ENCODE measurements around the gene JAK1. TPM values are rescaled to one million over a fixed set of nuclear protein-coding genes. Genes with fewer than 3 reads are reported as not detected.

Gene JAK1
- total and polyA plus RNA-seq, 10 of the 15 experiments (the other 5 are each of a cell fraction or from before 2014, with no cell fraction given), result 9.6 to 45.5 (median 35.7) TPM

GRCh38 chr1:64942118-64942517, 24.2 kb downstream of the JAK1 start:
- ChIA-PET CTCF (no interaction called here), POLR2A (no interaction called here), SMC1A (ENCODE audit: uncharacterized antibody, unreplicated experiment) (no interaction called here), RAD21 (ENCODE audit: unreplicated experiment) (no interaction called here)
- 51% methylated on average over 4 of the region's 4 CpGs for WGBS (ENCODE audit: insufficient coverage, insufficient replicate concordance, low lambda C conversion rate, missing lambda C conversion rate)
- no peak overlapping the region for H2AFZ ChIP-seq (ENCODE audit: control insufficient read depth, low read depth, low read length)
- BruUV-seq (replicated peaks), result no TSS peak
- H3K79me2 ChIP-seq (ENCODE audit: control insufficient read depth, insufficient read depth, low read length), result peaks cover 10% of the 10 kb centered on the region
- in situ Hi-C loops (cut with MboI) (no loop called here), intact Hi-C loops (cut with micrococcal nuclease; ENCODE audit: unreplicated experiment) (no loop called here)
- no peak for DNase-seq (ENCODE audit: low read depth, low spot score)
- TF ChIP-seq, protein P1, sequence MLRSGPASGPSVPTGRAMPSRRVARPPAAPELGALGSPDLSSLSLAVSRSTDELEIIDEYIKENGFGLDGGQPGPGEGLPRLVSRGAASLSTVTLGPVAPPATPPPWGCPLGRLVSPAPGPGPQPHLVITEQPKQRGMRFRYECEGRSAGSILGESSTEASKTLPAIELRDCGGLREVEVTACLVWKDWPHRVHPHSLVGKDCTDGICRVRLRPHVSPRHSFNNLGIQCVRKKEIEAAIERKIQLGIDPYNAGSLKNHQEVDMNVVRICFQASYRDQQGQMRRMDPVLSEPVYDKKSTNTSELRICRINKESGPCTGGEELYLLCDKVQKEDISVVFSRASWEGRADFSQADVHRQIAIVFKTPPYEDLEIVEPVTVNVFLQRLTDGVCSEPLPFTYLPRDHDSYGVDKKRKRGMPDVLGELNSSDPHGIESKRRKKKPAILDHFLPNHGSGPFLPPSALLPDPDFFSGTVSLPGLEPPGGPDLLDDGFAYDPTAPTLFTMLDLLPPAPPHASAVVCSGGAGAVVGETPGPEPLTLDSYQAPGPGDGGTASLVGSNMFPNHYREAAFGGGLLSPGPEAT (IDR thresholded peaks at IDR 0.05; ENCODE audit: low read depth), result no peak
- TF ChIP-seq TBL1XR1 (IDR thresholded peaks at IDR 0.05; ENCODE audit: low read depth, low read length), result no peak
- TF ChIP-seq, protein P2, sequence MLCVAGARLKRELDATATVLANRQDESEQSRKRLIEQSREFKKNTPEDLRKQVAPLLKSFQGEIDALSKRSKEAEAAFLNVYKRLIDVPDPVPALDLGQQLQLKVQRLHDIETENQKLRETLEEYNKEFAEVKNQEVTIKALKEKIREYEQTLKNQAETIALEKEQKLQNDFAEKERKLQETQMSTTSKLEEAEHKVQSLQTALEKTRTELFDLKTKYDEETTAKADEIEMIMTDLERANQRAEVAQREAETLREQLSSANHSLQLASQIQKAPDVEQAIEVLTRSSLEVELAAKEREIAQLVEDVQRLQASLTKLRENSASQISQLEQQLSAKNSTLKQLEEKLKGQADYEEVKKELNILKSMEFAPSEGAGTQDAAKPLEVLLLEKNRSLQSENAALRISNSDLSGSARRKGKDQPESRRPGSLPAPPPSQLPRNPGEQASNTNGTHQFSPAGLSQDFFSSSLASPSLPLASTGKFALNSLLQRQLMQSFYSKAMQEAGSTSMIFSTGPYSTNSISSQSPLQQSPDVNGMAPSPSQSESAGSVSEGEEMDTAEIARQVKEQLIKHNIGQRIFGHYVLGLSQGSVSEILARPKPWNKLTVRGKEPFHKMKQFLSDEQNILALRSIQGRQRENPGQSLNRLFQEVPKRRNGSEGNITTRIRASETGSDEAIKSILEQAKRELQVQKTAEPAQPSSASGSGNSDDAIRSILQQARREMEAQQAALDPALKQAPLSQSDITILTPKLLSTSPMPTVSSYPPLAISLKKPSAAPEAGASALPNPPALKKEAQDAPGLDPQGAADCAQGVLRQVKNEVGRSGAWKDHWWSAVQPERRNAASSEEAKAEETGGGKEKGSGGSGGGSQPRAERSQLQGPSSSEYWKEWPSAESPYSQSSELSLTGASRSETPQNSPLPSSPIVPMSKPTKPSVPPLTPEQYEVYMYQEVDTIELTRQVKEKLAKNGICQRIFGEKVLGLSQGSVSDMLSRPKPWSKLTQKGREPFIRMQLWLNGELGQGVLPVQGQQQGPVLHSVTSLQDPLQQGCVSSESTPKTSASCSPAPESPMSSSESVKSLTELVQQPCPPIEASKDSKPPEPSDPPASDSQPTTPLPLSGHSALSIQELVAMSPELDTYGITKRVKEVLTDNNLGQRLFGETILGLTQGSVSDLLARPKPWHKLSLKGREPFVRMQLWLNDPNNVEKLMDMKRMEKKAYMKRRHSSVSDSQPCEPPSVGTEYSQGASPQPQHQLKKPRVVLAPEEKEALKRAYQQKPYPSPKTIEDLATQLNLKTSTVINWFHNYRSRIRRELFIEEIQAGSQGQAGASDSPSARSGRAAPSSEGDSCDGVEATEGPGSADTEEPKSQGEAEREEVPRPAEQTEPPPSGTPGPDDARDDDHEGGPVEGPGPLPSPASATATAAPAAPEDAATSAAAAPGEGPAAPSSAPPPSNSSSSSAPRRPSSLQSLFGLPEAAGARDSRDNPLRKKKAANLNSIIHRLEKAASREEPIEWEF (IDR thresholded peaks at IDR 0.05; ENCODE audit: insufficient replicate concordance, low read depth, low read length), result no peak
- no peak for TF ChIP-seq ZBTB33 (IDR thresholded peaks at IDR 0.05)
- no peak for TF ChIP-seq PKNOX1 (IDR thresholded peaks at IDR 0.05)
- no peak for TF ChIP-seq SP1 (IDR thresholded peaks at IDR 0.05; ENCODE audit: low read depth, low read length)
- no peak for TF ChIP-seq CREB1 (IDR thresholded peaks at IDR 0.05; ENCODE audit: low read depth)
- TF ChIP-seq YBX1 (IDR thresholded peaks at IDR 0.05), result no peak
- TF ChIP-seq EZH2 (IDR thresholded peaks at IDR 0.05; ENCODE audit: borderline replicate concordance, control insufficient read depth, low read depth, low read length), result no peak
- no peak for TF ChIP-seq POLR2A (IDR thresholded peaks at IDR 0.05; ENCODE audit: low read depth, low read length)
- H4K20me1 ChIP-seq (ENCODE audit: control insufficient read depth, insufficient read depth), result no peaks in the 10 kb centered on the region
- no peak overlapping the region for H3K9ac ChIP-seq (ENCODE audit: control insufficient read depth, insufficient read depth, low read length)
- H3K4me3 ChIP-seq, result no peak overlapping the region
- no peak for FAIRE-seq
- H3K4me2 ChIP-seq (ENCODE audit: control insufficient read depth, insufficient read depth), result no peak overlapping the region
- H3K36me3 ChIP-seq (ENCODE audit: control insufficient read depth in 2 of 2, insufficient read depth in 2 of 2, low read length in 1 of 2), result no peaks in the 10 kb centered on the region
- H3K9me3 ChIP-seq (replicated peaks; ENCODE audit: control insufficient read depth, insufficient read depth, low read length), result no peaks in the 10 kb centered on the region
- H3K4me1 ChIP-seq (ENCODE audit: control insufficient read depth, insufficient read depth, low read length), result no peaks in the 10 kb centered on the region
- H3K27me3 ChIP-seq (replicated peaks in 1 of 2; ENCODE audit: control insufficient read depth in 2 of 2, insufficient read depth in 2 of 2, low read length in 1 of 2), result no peaks in the 10 kb centered on the region
- ATAC-seq, result no peak
- no peak overlapping the region for H3K27ac ChIP-seq (ENCODE audit: control insufficient read depth, insufficient read depth)
